ENCODE results near the gene MSH4.

The MSH4 gene

GRCh38 chr1:75836528-75837100, 39.9 kb downstream of the MSH4 start:
- Histone ChIP-seq H3K9me3 (ENCODE audit: control insufficient read depth in 2 of 2, low read length in 2 of 2) (no peaks in the 10 kb centered on the region), H3K36me3 (ENCODE audit: control insufficient read depth in 2 of 2, insufficient read depth in 2 of 2, low read length in 2 of 2) (no peaks in the 10 kb centered on the region), H3K4me1 (ENCODE audit: control insufficient read depth in 2 of 2, insufficient read depth in 2 of 2, low read length in 2 of 2) (no peaks in the 10 kb centered on the region), H3K4me3 (ENCODE audit: low read length in 2 of 2) (no peak overlapping the region), H3K27me3 (ENCODE audit: control insufficient read depth in 2 of 2, insufficient read depth in 2 of 2, low read length in 2 of 2) (no peaks in the 10 kb centered on the region), H3K9ac (ENCODE audit: low read depth in 1 of 2, low read length in 2 of 2) (no peak overlapping the region), H3K27ac (ENCODE audit: low read depth in 2 of 2, low read length in 2 of 2) (no peak overlapping the region)

- Histone ChIP-seq H3K9ac (ENCODE audit: low read depth in 1 of 2, low read length in 2 of 2) (no peak overlapping the region), H3K4me3 (ENCODE audit: low read length in 2 of 2) (no peak overlapping the region), H3K27ac (ENCODE audit: low read depth in 2 of 2, low read length in 2 of 2) (no peak overlapping the region)
Measured at GRCh38 chr1:75838079-75838478, 41.4 kb downstream of the MSH4 start.

GRCh38 chr1:75841421-75841820, 44.7 kb downstream of the MSH4 start:
- Histone ChIP-seq H3K4me3 (ENCODE audit: low read length in 2 of 2) (no peak overlapping the region), H3K9ac (ENCODE audit: low read depth in 1 of 2, low read length in 2 of 2) (no peak overlapping the region), H3K9me3 (ENCODE audit: control insufficient read depth in 2 of 2, low read length in 2 of 2) (no peaks in the 10 kb centered on the region), H3K27me3 (ENCODE audit: control insufficient read depth in 2 of 2, insufficient read depth in 2 of 2, low read length in 2 of 2) (no peaks in the 10 kb centered on the region), H3K4me1 (ENCODE audit: control insufficient read depth in 2 of 2, insufficient read depth in 2 of 2, low read length in 2 of 2) (no peaks in the 10 kb centered on the region), H3K27ac (ENCODE audit: low read depth in 2 of 2, low read length in 2 of 2) (no peak overlapping the region), H3K36me3 (ENCODE audit: control insufficient read depth in 2 of 2, insufficient read depth in 2 of 2, low read length in 2 of 2) (no peaks in the 10 kb centered on the region)

More at GRCh38 chr1:75838079-75838478, 41.4 kb downstream of the MSH4 start:
- no peaks in the 10 kb centered on the region for H3K4me1 ChIP-seq (ENCODE audit: control insufficient read depth in 2 of 2, insufficient read depth in 2 of 2, low read length in 2 of 2)
- H3K36me3 ChIP-seq (ENCODE audit: control insufficient read depth in 2 of 2, insufficient read depth in 2 of 2, low read length in 2 of 2), result no peaks in the 10 kb centered on the region
- H3K27me3 ChIP-seq (ENCODE audit: control insufficient read depth in 2 of 2, insufficient read depth in 2 of 2, low read length in 2 of 2), result no peaks in the 10 kb centered on the region
- no peaks in the 10 kb centered on the region for H3K9me3 ChIP-seq (ENCODE audit: control insufficient read depth in 2 of 2, low read length in 2 of 2)

- Histone ChIP-seq H3K9me3 (ENCODE audit: control insufficient read depth in 2 of 2, low read length in 2 of 2) (no peaks in the 10 kb centered on the region), H3K4me3 (ENCODE audit: low read length in 2 of 2) (no peak overlapping the region), H3K36me3 (ENCODE audit: control insufficient read depth in 2 of 2, insufficient read depth in 2 of 2, low read length in 2 of 2) (no peaks in the 10 kb centered on the region), H3K27me3 (ENCODE audit: control insufficient read depth in 2 of 2, insufficient read depth in 2 of 2, low read length in 2 of 2) (no peaks in the 10 kb centered on the region), H3K27ac (ENCODE audit: low read depth in 2 of 2, low read length in 2 of 2) (no peak overlapping the region), H3K9ac (ENCODE audit: low read depth in 1 of 2, low read length in 2 of 2) (no peak overlapping the region), H3K4me1 (ENCODE audit: control insufficient read depth in 2 of 2, insufficient read depth in 2 of 2, low read length in 2 of 2) (no peaks in the 10 kb centered on the region)
Measured at GRCh38 chr1:75845576-75845975, 48.9 kb downstream of the MSH4 start.

- no peaks in the 10 kb centered on the region for H3K4me1 ChIP-seq (ENCODE audit: control insufficient read depth in 2 of 2, insufficient read depth in 2 of 2, low read length in 2 of 2)
- no peaks in the 10 kb centered on the region for H3K36me3 ChIP-seq (ENCODE audit: control insufficient read depth in 2 of 2, insufficient read depth in 2 of 2, low read length in 2 of 2)
- no peak overlapping the region for H3K4me3 ChIP-seq (ENCODE audit: low read length in 2 of 2)
- no peak overlapping the region for H3K27ac ChIP-seq (ENCODE audit: low read depth in 2 of 2, low read length in 2 of 2)
- no peak overlapping the region for H3K9ac ChIP-seq (ENCODE audit: low read depth in 1 of 2, low read length in 2 of 2)
- H3K9me3 ChIP-seq (ENCODE audit: control insufficient read depth in 2 of 2, low read length in 2 of 2), result no peaks in the 10 kb centered on the region
- no peaks in the 10 kb centered on the region for H3K27me3 ChIP-seq (ENCODE audit: control insufficient read depth in 2 of 2, insufficient read depth in 2 of 2, low read length in 2 of 2)
Measured at GRCh38 chr1:75855010-75855409, 58.3 kb downstream of the MSH4 start.

- Histone ChIP-seq H3K9me3 (ENCODE audit: control insufficient read depth in 2 of 2, low read length in 2 of 2) (no peaks in the 10 kb centered on the region), H3K4me3 (ENCODE audit: low read length in 2 of 2) (no peak overlapping the region), H3K27me3 (ENCODE audit: control insufficient read depth in 2 of 2, insufficient read depth in 2 of 2, low read length in 2 of 2) (no peaks in the 10 kb centered on the region), H3K27ac (ENCODE audit: low read depth in 2 of 2, low read length in 2 of 2) (no peak overlapping the region), H3K9ac (ENCODE audit: low read depth in 1 of 2, low read length in 2 of 2) (no peak overlapping the region), H3K4me1 (ENCODE audit: control insufficient read depth in 2 of 2, insufficient read depth in 2 of 2, low read length in 2 of 2) (no peaks in the 10 kb centered on the region), H3K36me3 (ENCODE audit: control insufficient read depth in 2 of 2, insufficient read depth in 2 of 2, low read length in 2 of 2) (no peaks in the 10 kb centered on the region)
Measured at GRCh38 chr1:75855734-75856133, 59.1 kb downstream of the MSH4 start.

- Histone ChIP-seq H3K4me3 (ENCODE audit: low read length in 2 of 2) (no peak overlapping the region), H3K27me3 (ENCODE audit: control insufficient read depth in 2 of 2, insufficient read depth in 2 of 2, low read length in 2 of 2) (no peaks in the 10 kb centered on the region), H3K9me3 (ENCODE audit: control insufficient read depth in 2 of 2, low read length in 2 of 2) (no peaks in the 10 kb centered on the region), H3K36me3 (ENCODE audit: control insufficient read depth in 2 of 2, insufficient read depth in 2 of 2, low read length in 2 of 2) (no peaks in the 10 kb centered on the region), H3K27ac (ENCODE audit: low read depth in 2 of 2, low read length in 2 of 2) (no peak overlapping the region), H3K9ac (ENCODE audit: low read depth in 1 of 2, low read length in 2 of 2) (no peak overlapping the region), H3K4me1 (ENCODE audit: control insufficient read depth in 2 of 2, insufficient read depth in 2 of 2, low read length in 2 of 2) (no peaks in the 10 kb centered on the region)
Measured at GRCh38 chr1:75861831-75862230, 65.1 kb downstream of the MSH4 start.

GRCh38 chr1:75870951-75871350, 74.3 kb downstream of the MSH4 start:
- no peaks in the 10 kb centered on the region for H3K4me1 ChIP-seq (ENCODE audit: control insufficient read depth in 2 of 2, insufficient read depth in 2 of 2, low read length in 2 of 2)
- H3K27me3 ChIP-seq (ENCODE audit: control insufficient read depth in 2 of 2, insufficient read depth in 2 of 2, low read length in 2 of 2), result no peaks in the 10 kb centered on the region
- no peaks in the 10 kb centered on the region for H3K9me3 ChIP-seq (ENCODE audit: control insufficient read depth in 2 of 2, low read length in 2 of 2)
- H3K36me3 ChIP-seq (ENCODE audit: control insufficient read depth in 2 of 2, insufficient read depth in 2 of 2, low read length in 2 of 2), result no peaks in the 10 kb centered on the region
- H3K27ac ChIP-seq (ENCODE audit: low read depth in 2 of 2, low read length in 2 of 2), result no peak overlapping the region
- no peak overlapping the region for H3K4me3 ChIP-seq (ENCODE audit: low read length in 2 of 2)
- no peak overlapping the region for H3K9ac ChIP-seq (ENCODE audit: low read depth in 1 of 2, low read length in 2 of 2)

GRCh38 chr1:75879985-75880384, 83.3 kb downstream of the MSH4 start:
- Histone ChIP-seq H3K27me3 (ENCODE audit: control insufficient read depth in 2 of 2, insufficient read depth in 2 of 2, low read length in 2 of 2) (no peaks in the 10 kb centered on the region), H3K9me3 (ENCODE audit: control insufficient read depth in 2 of 2, low read length in 2 of 2) (no peaks in the 10 kb centered on the region), H3K4me1 (ENCODE audit: control insufficient read depth in 2 of 2, insufficient read depth in 2 of 2, low read length in 2 of 2) (no peaks in the 10 kb centered on the region), H3K36me3 (ENCODE audit: control insufficient read depth in 2 of 2, insufficient read depth in 2 of 2, low read length in 2 of 2) (no peaks in the 10 kb centered on the region), H3K27ac (ENCODE audit: low read depth in 2 of 2, low read length in 2 of 2) (no peak overlapping the region), H3K4me3 (ENCODE audit: low read length in 2 of 2) (no peak overlapping the region), H3K9ac (ENCODE audit: low read depth in 1 of 2, low read length in 2 of 2) (no peak overlapping the region)

- Histone ChIP-seq H3K36me3 (ENCODE audit: control insufficient read depth in 2 of 2, insufficient read depth in 2 of 2, low read length in 2 of 2) (no peaks in the 10 kb centered on the region), H3K9me3 (ENCODE audit: control insufficient read depth in 2 of 2, low read length in 2 of 2) (no peaks in the 10 kb centered on the region), H3K4me1 (ENCODE audit: control insufficient read depth in 2 of 2, insufficient read depth in 2 of 2, low read length in 2 of 2) (no peaks in the 10 kb centered on the region), H3K27me3 (ENCODE audit: control insufficient read depth in 2 of 2, insufficient read depth in 2 of 2, low read length in 2 of 2) (no peaks in the 10 kb centered on the region), H3K4me3 (ENCODE audit: low read length in 2 of 2) (no peak overlapping the region), H3K27ac (ENCODE audit: low read depth in 2 of 2, low read length in 2 of 2) (no peak overlapping the region), H3K9ac (ENCODE audit: low read depth in 1 of 2, low read length in 2 of 2) (no peak overlapping the region)
Measured at GRCh38 chr1:75884437-75884836, 87.8 kb downstream of the MSH4 start.

- Histone ChIP-seq H3K9me3 (ENCODE audit: control insufficient read depth in 2 of 2, low read length in 2 of 2) (no peaks in the 10 kb centered on the region), H3K4me3 (ENCODE audit: low read length in 2 of 2) (no peak overlapping the region), H3K4me1 (ENCODE audit: control insufficient read depth in 2 of 2, insufficient read depth in 2 of 2, low read length in 2 of 2) (no peaks in the 10 kb centered on the region), H3K27me3 (ENCODE audit: control insufficient read depth in 2 of 2, insufficient read depth in 2 of 2, low read length in 2 of 2) (no peaks in the 10 kb centered on the region), H3K27ac (ENCODE audit: low read depth in 2 of 2, low read length in 2 of 2) (no peak overlapping the region), H3K36me3 (ENCODE audit: control insufficient read depth in 2 of 2, insufficient read depth in 2 of 2, low read length in 2 of 2) (no peaks in the 10 kb centered on the region), H3K9ac (ENCODE audit: low read depth in 1 of 2, low read length in 2 of 2) (no peak overlapping the region)
Measured at GRCh38 chr1:75901371-75901770, 104.7 kb downstream of the MSH4 start.

Data from mucosa of rectum (tissue), 2 donors.